SK-N-SH (cell line): ENCODE results near the gene FAAP20. TPM values are rescaled to one million over a fixed set of nuclear protein-coding genes. Genes with fewer than 3 reads are reported as not detected.

Experiments
- CTCF ChIA-PET: fragments of 300-600, 350-600 bp; formaldehyde crosslinking; extraction: SDS; loops from one replicate; lab custom pipeline; 2021; lab: Yijun Ruan, JAX
- POLR2A ChIA-PET: fragments of 350-600 bp; sonication (Branson Sonifier 250); formaldehyde crosslinking; extraction: SDS; loops from one replicate; lab custom pipeline; 2020; ENCODE audit warnings: antibody characterized with exemption, inconsistent platforms; lab: Yijun Ruan, JAX
- DNase-seq: peaks from one replicate; pipeline ENCODE4 v3.0.0; 2012
- H2AFZ ChIP-seq: fragments of 200-600 bp; sonication (generic); 2 replicates; pipeline ENCODE4 v1.8.1; 2016; ENCODE audit warnings: antibody characterized with exemption, mild to moderate bottlenecking, low read depth
- H3F3A ChIP-seq: fragments of 200-600 bp; sonication (generic); replicated peaks from 2 replicates; pipeline ENCODE3; 2016; ENCODE audit warnings: antibody characterized with exemption, mild to moderate bottlenecking; ENCODE audit not compliant: insufficient read depth
- H3K27ac ChIP-seq, 2 experiments: fragments of 200-500 bp in 1 of 2; fragments of 200-600 bp in 1 of 2; sonication (Bioruptor generic) in 1 of 2; sonication (generic), shearing (Covaris generic) in 1 of 2; 2 replicates each; pipeline versions ENCODE4 v1.5.1 to v1.6.1; 2014 to 2016; ENCODE audit warnings: low read depth in 2 of 2, inconsistent platforms in 1 of 2, low read length in 1 of 2, mild to moderate bottlenecking in 1 of 2, mixed read lengths in 1 of 2
- H3K27me3 ChIP-seq: fragments of 200-600 bp; sonication (generic), shearing (Covaris generic); 2 replicates; pipeline ENCODE4 v1.6.1; 2016; ENCODE audit warnings: mixed run types; ENCODE audit not compliant: insufficient read depth
- H3K36me3 ChIP-seq, 2 experiments: fragments of 200-500 bp in 1 of 2; fragments of 200-600 bp in 1 of 2; sonication (Bioruptor generic) in 1 of 2; sonication (generic) in 1 of 2; replicated peaks in 1 of 2; 2 replicates each; pipeline versions ENCODE3 to v1.5.1; 2014 to 2016; ENCODE audit warnings: low read length in 1 of 2, mild to moderate bottlenecking in 1 of 2; ENCODE audit not compliant: insufficient read depth in 2 of 2, control insufficient read depth in 1 of 2
- H3K4me1 ChIP-seq, 2 experiments: fragments of 200-500 bp in 1 of 2; fragments of 200-600 bp in 1 of 2; sonication (Bioruptor generic) in 1 of 2; sonication (generic), shearing (Covaris generic) in 1 of 2; 2 replicates each; pipeline versions ENCODE4 v1.5.1 to v1.6.1; 2014 to 2016; ENCODE audit warnings: low read depth in 1 of 2, low read length in 1 of 2, mixed run types in 1 of 2; ENCODE audit not compliant: insufficient read depth in 2 of 2, control insufficient read depth in 1 of 2
- H3K4me2 ChIP-seq: fragments of 200-600 bp; sonication (generic), shearing (Covaris generic); 2 replicates; pipeline ENCODE4 v1.6.1; 2017; ENCODE audit warnings: mixed run types
- H3K4me3 ChIP-seq, 2 experiments: fragments of 200-500 bp in 1 of 2; fragments of 200-600 bp in 1 of 2; sonication (Bioruptor generic) in 1 of 2; sonication (generic), shearing (Covaris generic) in 1 of 2; 2 replicates each; pipeline versions ENCODE4 v1.5.1 to v1.8.1; 2014 to 2016; ENCODE audit warnings: low read depth in 2 of 2, inconsistent platforms in 1 of 2, low read length in 1 of 2, mild to moderate bottlenecking in 1 of 2, mixed read lengths in 1 of 2, moderate library complexity in 1 of 2
- H3K79me2 ChIP-seq: fragments of 200-600 bp; sonication (generic); 2 replicates; pipeline ENCODE4 v1.8.1; 2017; ENCODE audit warnings: mild to moderate bottlenecking; ENCODE audit not compliant: insufficient read depth
- H3K9ac ChIP-seq: fragments of 200-600 bp; sonication (generic); 2 replicates; pipeline ENCODE4 v1.6.1; 2017; ENCODE audit warnings: mixed run types
- H3K9me2 ChIP-seq: fragments of 200-600 bp; sonication (generic); 2 replicates; pipeline ENCODE4 v1.6.1; 2017; ENCODE audit warnings: mixed run types
- H3K9me3 ChIP-seq: fragments of 200-600 bp; sonication (generic); 2 replicates; pipeline ENCODE4 v1.6.1; 2017; ENCODE audit warnings: mixed run types, mild to moderate bottlenecking, moderate library complexity
- H4K20me1 ChIP-seq: fragments of 200-600 bp; sonication (generic); 2 replicates; pipeline ENCODE4 v1.6.1; 2017; ENCODE audit warnings: mild to moderate bottlenecking, mixed run types; ENCODE audit not compliant: insufficient read depth
- CHD2 ChIP-seq: fragments of 150-350 bp; IDR thresholded peaks from 2 replicates; pipeline ENCODE4 v1.6.1; 2018; ENCODE audit warnings: low read length; ENCODE audit not compliant: partially characterized antibody
- ELF1 ChIP-seq: IDR thresholded peaks from 2 replicates; pipeline ENCODE4 v1.4.0; 2012
- EP300 ChIP-seq, 2 experiments: IDR thresholded peaks; 2 replicates each; pipeline versions ENCODE4 v1.4.0 to v1.6.1; 2012; ENCODE audit warnings: borderline replicate concordance in 1 of 2, low read depth in 1 of 2, low read length in 1 of 2
- FOXJ3 ChIP-seq: sonication (generic); formaldehyde crosslinking; IDR thresholded peaks from 2 replicates; pipeline ENCODE4 v1.5.1; 2020; ENCODE audit warnings: mild to moderate bottlenecking, missing genetic modification reagents
- FOXM1 ChIP-seq: IDR thresholded peaks from 2 replicates; pipeline ENCODE4 v1.4.0; 2012; ENCODE audit warnings: low read depth, mild to moderate bottlenecking
- JUND ChIP-seq: IDR thresholded peaks from 2 replicates; pipeline ENCODE4 v1.4.0; 2012
- MAX ChIP-seq: IDR thresholded peaks from 2 replicates; pipeline ENCODE4 v1.4.0; 2012; ENCODE audit warnings: low read depth
- MEF2A ChIP-seq: IDR thresholded peaks from 2 replicates; pipeline ENCODE4 v1.4.0; 2012; ENCODE audit warnings: low read depth, borderline replicate concordance
- POLR2AphosphoS5 ChIP-seq: IDR thresholded peaks from 2 replicates; pipeline ENCODE4 v1.6.1; 2012; ENCODE audit warnings: low read depth, low read length
- REST ChIP-seq: IDR thresholded peaks from 2 replicates; pipeline ENCODE4 v1.6.1; 2012; ENCODE audit warnings: mild to moderate bottlenecking, low read depth, low read length, moderate library complexity
- SIN3A ChIP-seq: IDR thresholded peaks from 2 replicates; pipeline ENCODE4 v1.6.1; 2012; ENCODE audit warnings: low read depth, mild to moderate bottlenecking, low read length, moderate library complexity, borderline replicate concordance
- TAF1 ChIP-seq: IDR thresholded peaks from 2 replicates; pipeline ENCODE4 v1.6.1; 2012; ENCODE audit warnings: low read depth, mild to moderate bottlenecking, low read length, moderate library complexity, borderline replicate concordance
- TEAD4 ChIP-seq: IDR thresholded peaks from 2 replicates; pipeline ENCODE4 v1.4.0; 2012; ENCODE audit warnings: mild to moderate bottlenecking, borderline replicate concordance; ENCODE audit not compliant: insufficient read depth
- USF1 ChIP-seq: IDR thresholded peaks from 2 replicates; pipeline ENCODE4 v1.4.0; 2012; ENCODE audit warnings: low read depth, borderline replicate concordance
- ZBTB33 ChIP-seq: IDR thresholded peaks from 2 replicates; pipeline ENCODE4 v1.4.0; 2012; ENCODE audit warnings: low read depth, borderline replicate concordance
- WGBS: methylation state at CpG from one replicate; pipeline ENCODE4 v1.1.6; 2017; ENCODE audit warnings: low lambda C conversion rate; 5-methylcytosine and 5-hydroxymethylcytosine counted together
- polyA plus RNA-seq, 3 experiments: library from polyadenylated mRNA; depleted of rRNA; stranded (reverse); fragments of >200 nt; gene quantifications; 2 replicates each; pipeline ENCODE4 v1.2.3, GENCODE V29; 2012

Gene FAAP20
- polyA plus RNA-seq, 1 of the 3 experiments (the other 2 are of a cell fraction), result 58.3 TPM

- WGBS, result 93% methylated on average over 9 of the region's 15 CpGs
- Histone ChIP-seq H3K27ac (no peak overlapping the region), H3K4me1 (peaks cover 0 to under 1% of the 10 kb centered on the region in 2 experiments; a peak in 1 of 4 replicates), H4K20me1 (no peaks in the 10 kb centered on the region), H3K9me2 (no peaks in the 10 kb centered on the region), H3K9ac (no peak overlapping the region), H2AFZ (no peak overlapping the region), H3K36me3 (peaks cover 0 to 32% of the 10 kb centered on the region in 2 experiments), H3K27me3 (no peaks in the 10 kb centered on the region), H3K9me3 (no peaks in the 10 kb centered on the region), H3K79me2 (peaks cover 10% of the 10 kb centered on the region; the same call in 1 of the 2 replicates), H3K4me2 (no peak overlapping the region), H3F3A (no peaks in the 10 kb centered on the region), H3K4me3 (no peak overlapping the region)
- no peak for TF ChIP-seq JUND
- TF ChIP-seq REST, result no peak
- TF ChIP-seq TEAD4, result no peak
- TF ChIP-seq CHD2, result no peak
- TF ChIP-seq SIN3A, result no peak
- TF ChIP-seq EP300 (IDR thresholded peaks at IDR 0.05; ENCODE audit: borderline replicate concordance in 1 of 2, low read depth in 1 of 2, low read length in 1 of 2), result no peak
- no peak for TF ChIP-seq ELF1
- TF ChIP-seq MEF2A, result no peak
- no peak for TF ChIP-seq FOXM1
- TF ChIP-seq USF1, result no peak
- TF ChIP-seq MAX, result no peak
- no peak for TF ChIP-seq FOXJ3 (CRISPR knock-in tag)
- TF ChIP-seq POLR2AphosphoS5, result no peak
- no peak for TF ChIP-seq ZBTB33
- no peak for TF ChIP-seq TAF1
- DNase-seq, result no peak
- ChIA-PET CTCF (interaction anchor here (4.6 kb wide), 1 partner anchor 10 kb away, joined by 32 read pairs; no protein-coding TSS in a partner anchor), POLR2A (no interaction called here)
These were observed 10.6 kb downstream of the FAAP20 start for GRCh38 chr1:2183937-2184334.
